Stimulated activated CD4-positive, alpha-beta T cell treated with anti-CD3 and anti-CD28 coated beads, Interleukin-15, amount 100 ng/mL, for 48 hours (primary cell): ENCODE data around the gene FAM81A.
"Not testable (repeated sequence)": the region's sequence is repeated elsewhere in the genome, so short reads cannot be mapped to it uniquely, and the experiment has no call there.

Source experiments
- DNase-seq, 2 donors: peaks; one replicate each; pipeline ENCODE4 v3.0.0-alpha.2; 2020; ENCODE audit warnings: low read depth in 2 of 2

Gene FAM81A

DNA sequence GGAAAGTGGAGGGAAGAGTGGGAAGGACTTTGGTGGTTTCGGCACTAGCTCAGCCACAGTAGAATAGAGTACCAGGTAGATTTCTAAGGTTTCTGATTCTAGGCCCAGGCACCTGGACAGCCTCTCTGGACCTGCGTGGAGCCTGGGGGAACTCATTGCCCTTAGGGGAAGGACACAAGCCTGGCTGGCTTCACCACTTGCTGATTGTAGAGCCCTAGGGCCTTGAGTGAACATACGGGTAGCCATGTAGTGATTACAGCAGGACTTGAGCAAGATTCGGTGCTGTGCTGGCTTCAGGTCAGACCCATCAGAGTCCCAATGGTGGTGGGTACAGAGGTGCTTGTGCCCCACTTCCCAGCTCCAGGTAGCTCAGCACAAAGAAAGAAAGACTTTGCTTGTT, 47.0 kb downstream of the FAM81A start:
- DNase-seq: no peak

DNA sequence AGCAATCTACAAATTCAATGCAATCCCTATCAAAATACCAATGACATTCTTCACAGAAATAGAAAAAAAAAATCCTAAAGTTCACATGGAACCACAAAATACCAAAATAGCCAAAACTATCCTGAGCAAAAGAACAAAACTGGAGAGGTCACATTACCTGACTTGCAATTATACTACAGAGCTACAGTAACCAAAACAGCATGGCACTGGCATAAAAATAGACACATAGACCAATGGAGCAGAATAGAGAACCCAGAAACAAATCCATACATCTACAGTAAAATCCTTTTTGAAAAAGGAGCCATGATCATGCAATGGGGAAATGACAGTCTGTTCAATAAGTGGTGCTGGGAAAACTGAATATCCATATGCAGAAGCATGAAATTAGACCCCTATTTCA, 51.5 kb downstream of the FAM81A start:
- DNase-seq: not testable (repeated sequence)

DNA sequence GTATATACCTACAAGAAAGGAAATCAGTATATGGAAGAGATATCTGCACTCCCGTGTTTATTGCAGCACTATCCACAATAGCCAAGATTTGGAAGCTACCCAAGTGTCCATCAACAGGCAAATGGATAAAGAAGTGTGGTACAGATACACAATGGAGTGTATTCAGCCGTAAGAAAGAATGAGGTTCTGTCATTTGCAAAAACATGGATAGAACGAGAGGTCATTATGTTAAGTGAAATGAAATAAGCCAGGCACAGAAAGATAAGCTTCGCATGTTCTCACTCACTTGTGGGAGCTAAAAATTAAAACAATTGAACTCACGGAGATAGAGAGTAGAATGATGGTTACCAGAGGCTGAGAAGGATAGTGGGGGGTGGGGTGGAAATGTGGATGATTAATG, 53.1 kb downstream of the FAM81A start:
- no peak for DNase-seq

DNA sequence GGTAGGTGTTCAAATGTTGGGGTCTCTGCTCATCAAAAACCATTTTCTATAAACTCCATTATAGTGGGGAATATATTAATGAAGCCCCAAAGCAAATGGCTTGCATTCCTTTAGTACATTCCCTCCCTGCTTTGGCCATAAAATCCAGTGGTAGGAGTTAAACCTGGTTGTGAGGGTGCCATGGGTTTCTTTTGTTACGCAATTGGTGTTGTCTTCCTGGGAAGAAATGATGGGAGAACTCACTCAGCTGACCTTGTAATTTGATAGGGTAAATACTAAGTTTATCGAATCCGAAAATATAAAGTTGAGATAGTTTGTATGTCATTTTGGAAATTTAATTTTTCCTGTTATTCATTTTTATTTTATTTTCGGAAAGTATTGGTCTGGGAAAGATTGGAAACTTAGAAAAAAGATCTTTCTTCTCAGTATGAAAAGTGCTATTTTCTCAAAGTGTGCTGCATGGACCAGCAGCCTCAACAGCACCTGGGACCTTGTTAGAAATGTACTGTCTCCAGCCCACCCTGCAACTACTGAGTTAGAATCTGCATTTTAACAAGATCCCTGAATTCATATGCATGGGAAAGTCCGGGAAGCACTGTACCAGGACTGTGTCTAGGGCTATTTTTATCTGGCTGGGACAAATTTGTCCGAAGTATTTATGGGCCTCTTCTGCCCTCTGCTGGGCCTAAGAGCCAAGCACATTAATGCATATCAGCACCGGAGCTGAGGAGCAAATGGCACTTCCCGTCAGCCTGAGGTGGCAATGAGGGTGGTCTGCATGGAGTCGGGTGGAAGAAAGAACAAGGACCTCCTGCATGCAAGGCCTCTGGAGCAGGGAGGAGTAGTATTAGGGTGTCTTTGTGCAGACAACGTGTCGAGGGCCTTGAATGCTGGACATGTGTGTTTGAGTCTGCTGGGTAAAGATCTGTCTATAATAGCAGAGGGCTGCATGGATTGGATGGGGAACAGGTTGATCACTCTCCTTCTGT, 54.7 kb downstream of the FAM81A start:
- peak; percentile 8 to 12 for DNase-seq

DNA sequence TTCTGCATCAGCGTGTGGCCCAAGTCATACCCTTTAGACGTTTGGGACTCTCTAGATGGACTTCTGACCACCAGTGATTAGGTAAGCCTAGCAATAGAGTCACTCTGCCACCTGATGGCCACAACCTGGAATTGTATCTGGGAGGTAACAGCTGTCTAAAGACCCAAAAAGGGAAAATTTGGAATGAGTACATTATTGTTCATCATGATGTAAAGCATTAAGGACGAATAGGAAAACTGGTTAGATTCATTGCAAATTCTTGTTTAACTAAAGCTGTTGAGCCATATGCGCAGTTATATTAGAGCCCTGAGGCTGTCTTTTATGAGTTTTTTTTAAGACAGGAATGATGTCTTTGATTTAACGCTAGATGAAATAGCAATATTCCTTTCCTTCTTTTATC, 63.6 kb downstream of the FAM81A start:
- DNase-seq: no peak

DNA sequence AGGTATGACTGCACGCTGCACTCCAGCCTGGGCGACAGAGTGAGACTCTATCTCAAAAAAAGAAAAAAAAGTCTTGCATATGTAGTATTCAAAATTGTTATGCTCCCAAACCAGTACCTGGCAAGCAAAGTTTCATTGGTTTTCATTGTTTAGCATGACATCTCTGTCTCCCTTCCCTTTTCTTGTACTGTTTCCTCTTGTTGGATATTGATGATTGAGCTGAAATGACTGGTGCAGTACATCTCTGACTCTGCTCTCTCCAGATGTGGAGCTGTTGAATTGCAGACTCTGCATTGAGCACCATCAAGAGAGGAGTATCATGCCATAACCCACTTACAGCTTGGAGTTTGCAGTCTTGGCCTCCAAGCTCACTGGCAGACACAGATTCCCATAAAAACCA, 77.2 kb downstream of the FAM81A start:
- DNase-seq: no peak

DNA sequence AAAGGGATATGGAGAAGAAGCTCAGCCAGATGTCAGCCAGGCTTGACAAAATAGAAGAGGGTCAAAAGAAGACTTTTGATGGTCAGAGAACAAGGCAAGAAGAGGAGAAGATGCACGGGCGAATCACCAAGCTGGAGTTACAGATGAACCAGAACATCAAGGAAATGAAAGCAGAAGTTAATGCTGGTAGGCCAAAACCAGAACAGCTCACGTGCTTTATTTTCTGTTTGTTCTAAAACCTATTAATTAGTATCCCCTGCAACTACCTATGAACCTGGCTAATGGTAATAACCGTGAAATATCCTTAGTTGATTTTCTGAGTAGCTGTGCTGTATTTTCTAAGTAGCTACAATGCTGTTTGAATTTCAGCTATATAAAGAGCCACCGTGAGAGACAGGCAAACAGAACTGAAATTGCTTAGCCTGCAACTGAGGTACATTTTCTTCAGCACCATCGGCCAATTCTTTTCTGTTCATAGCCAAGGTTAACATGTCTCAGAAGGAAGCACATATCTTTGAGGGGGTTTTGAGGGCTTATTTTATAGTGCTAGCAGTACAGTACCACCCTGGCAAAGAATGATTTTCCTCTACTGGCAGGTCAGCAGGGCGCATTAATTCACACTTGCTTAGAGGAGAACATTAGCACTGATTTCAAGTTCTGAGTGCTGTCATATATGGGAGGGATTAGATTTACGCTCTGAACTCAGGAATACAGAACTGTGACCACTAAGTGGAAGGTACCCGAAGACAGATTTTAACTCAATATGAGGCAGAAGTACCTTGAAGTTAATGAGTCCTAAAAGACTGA, 78.9 kb downstream of the FAM81A start:
- DNase-seq: no peak

DNA sequence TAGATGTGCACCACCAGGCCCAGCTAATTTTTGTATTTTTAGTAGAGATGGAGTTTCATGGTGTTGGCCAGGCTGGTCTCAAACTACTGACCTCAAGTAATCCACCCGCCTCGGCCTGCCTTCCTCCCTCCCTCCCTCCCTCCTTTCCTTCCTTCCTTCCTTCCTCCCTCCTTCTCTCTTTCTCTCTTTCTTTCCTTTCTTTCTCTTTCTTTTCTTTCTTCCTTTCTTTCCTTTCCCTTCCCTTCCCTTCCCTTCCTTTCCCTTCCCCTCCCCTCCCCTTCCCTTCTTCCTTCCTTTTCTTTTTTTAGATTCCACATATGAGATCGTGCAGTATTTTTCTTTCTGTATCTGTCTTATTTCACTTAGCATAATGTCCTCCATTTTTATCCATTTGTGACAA, 81.3 kb downstream of the FAM81A start:
- no peak for DNase-seq

DNA sequence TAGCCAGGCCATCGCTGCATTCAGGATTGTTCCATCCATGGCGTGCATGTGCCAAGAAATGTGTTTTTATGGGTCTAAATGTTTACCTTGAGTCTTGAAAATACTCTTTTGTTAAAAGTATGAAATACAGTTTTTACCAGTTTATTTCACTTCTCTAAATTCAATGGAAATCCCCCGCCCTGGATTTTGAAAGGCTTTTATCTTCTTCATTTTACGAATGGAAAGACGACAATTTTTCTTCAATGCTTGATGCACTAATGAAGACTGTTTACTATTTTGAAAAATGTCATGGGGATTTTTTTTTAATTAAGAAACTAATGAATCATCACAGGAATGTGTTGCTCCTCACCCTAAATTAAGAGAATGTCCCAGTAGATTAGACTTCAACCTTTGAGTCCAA, 83.5 kb downstream of the FAM81A start:
- DNase-seq: no peak

DNA sequence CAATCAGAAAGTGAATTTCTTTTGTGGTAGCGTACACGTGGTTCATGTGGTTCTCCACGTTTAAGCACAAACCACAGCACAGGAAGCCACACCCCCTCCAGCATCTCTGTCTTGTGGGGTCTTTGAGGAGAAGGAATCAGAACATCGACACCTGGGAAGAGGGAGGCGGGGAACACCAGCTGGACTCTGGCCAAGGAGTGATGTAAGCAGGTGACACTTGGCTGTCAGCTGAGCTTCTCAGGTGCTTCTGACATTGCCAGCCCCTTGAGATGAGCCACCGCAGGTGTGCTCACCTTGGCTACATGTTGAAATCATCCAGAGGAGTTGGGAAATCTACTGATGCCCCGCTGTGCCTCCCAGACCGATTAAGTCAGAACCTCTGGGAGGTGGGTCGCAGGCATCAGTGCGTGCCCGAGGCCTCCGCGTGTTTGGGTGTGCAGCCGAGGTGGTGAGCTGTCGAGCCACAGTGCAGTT, 85.0 kb downstream of the FAM81A start:
- no peak for DNase-seq

DNA sequence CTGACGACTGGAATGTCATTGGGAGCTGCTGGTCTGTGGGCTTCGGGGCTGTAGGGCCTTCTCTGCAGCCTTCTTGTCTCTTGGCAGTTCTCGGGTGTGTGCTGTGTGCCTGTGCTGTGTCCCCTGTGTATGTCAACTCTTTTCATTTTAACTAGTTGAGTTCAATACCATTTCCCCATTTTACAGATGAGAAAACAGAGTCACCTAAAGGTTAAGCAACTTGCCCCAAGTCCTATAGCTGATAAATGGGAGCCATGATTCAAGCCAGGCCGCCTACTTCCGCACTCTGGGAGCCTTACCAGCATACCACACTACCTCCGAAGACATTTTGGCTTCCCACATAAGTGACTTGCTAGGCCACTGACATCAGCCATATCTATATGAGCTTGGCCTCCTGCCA, 85.7 kb downstream of the FAM81A start:
- DNase-seq: no peak

DNA sequence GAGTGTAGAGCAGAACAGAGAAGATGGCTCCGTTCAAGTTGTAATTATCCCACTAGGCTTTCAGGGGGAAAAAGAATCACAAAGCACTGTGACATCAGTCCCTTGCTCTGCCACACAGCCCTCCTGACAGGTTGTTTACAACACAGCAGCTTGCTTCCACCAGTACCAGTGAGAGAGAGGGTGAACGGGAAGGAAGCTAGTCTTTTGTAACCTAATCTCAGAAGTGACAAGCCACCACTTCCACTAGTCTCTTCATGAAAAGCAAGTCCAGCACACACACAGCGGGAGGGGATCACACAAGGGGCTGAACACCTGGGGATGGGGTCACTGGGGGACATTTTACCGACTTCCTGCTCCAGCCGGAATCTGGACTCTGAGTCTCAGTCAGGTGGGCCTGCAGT, 86.3 kb downstream of the FAM81A start:
- DNase-seq: no peak

DNA sequence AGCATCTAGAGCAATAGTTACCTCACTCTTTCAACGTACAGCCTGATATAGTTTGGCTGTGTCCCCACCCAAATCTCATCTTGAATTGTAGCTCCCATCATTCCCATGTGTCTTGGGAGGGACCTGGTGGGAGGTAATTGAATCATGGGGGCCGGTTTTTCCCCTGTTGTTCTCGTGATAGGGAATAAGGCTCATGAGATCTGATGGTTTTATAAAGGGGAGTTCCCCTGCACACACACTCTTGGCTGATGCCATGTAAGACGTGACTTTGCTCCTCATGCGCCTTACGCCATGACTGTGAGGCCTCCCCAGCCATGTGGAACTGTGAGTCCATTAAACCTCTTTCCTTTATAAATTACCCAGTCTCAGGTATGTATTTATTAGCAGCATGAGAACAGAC, 88.5 kb downstream of the FAM81A start:
- not testable (repeated sequence) for DNase-seq

DNA sequence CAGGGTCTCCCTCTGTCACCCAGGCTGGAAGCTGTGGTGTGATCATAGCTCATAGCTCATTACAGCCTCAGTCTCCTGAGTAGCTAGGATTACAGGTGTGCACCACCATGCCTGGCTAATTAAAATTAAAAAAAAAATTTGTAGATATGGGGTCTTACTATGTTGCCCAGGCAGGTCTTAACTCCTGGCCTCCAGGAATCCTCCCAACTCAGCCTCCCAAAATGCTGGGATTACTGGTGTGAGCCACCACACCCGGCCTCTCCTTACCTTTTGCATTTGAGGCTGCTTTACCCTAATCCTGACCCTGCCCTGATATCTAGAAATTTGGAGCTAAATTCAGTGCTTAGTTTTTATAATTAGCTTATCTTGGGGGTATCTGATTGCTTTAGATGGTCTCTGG, 90.4 kb downstream of the FAM81A start:
- no peak for DNase-seq

DNA sequence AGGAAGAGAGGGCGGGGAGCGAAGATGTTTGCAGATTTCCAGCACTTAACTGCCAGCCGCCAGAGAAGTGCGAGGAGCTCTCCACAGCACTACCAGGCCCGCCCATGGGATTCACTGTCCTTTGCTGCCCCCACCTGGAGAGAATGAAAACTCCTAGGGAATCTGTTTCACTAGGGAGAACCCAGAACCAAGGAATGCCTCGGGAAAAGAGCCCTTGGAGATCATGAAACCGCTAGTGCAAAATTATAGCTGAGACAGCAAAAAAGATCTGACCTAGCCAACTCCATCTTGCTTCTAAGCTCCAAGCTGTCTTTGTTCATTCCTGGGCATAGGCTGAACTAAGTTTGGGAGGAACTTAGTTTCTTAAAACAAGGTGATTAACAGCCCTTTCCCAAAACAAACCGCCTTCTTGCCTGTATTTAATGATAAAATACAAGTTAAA, 91.0 kb downstream of the FAM81A start:
- peak; percentile 39 to 68 for DNase-seq

DNA sequence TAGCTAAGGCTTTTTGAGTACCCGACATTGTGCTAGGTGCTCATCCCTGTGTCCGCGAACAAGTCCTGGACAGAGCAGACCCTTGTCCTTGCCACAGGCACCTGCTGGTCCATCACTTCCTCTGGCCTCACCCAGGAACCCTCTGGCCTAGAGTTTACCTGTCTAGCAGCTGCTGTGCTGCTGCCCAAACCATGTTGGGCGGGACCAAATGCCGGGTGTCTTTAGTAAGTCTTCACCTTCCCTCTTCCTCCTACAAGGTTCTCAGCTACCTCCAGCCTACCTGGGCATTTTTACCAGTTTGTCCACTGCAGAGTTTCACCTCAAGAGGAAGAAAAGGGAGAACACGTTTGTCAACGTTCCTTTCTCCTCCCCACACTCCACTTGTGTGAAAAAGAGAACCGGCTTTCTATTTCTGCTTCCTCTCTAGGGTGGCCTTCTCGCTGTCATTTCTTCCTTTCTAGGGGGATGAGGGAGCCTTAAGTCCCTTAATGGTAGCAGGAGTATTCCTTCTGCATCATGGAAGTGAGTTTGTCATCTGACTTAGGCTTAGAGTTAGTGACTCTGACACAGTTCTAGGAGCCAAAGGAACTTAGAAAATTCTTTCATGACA, 93.2 kb downstream of the FAM81A start:
- no peak for DNase-seq

DNA sequence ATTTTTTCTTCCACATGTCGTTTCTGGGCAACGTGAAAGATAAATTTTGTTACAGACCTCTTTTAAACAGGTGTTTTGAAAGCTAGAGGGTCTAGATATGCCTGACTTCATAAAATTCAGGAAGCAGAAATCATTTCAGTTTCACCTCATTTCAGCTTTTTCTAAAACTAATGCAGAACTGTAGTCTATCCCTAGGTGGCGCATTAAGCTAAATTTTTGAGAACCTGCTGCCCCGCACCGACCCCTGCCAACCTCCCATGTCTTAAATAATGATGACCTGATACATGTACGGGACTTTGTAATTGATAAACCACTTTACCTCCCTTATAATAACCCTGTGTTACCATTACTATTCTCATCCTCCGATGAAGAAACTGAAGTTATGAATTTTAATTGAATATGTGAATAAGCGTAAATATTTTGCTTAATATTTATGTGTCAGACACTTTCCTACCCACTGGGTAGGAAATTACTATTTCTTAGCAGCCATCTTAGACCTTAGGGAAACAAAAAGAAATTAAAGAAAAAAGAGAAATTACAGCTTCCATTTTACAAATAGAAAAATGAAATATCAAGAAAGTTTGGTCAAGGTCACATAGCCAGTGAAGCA, 94.9 kb downstream of the FAM81A start:
- DNase-seq: no peak

DNA sequence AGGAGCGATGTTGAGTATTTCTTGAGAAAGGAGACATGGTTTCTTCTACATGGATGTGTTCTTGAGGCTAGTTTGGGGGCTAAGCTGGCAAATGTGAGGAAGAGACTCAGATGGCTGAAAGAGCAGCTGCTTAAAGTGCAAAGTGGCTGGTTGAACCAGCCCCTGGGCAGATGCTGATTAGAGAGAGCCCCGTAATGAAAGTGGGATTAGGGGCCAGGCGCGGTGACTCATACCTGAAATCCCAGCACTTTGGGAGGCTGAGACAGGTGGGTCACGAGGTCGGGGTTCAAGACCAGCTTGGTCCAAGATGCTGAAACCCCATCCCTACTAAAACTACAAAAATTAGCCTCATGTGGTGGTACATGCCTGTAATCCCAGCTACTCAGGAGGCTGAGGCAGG, 98.6 kb downstream of the FAM81A start:
- no peak for DNase-seq

DNA sequence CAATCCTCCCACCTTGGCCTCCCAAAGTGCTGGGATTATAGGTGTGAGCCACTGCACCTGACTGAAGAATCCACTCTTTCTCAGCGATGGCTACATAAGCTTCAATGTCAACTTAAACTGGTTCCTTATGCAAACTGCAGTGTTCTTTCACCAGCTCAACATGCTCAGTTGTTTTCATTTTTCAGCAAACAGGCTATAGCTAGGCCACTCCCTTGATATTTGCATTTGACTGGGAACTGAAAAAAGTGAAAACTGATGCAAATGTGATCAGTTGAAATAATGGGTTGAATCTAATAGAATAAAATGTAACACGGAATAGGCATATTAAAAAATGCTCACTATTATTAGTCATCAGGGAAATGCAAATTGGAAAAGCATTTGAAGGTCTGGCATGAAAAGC, 99.4 kb downstream of the FAM81A start:
- no peak for DNase-seq

DNA sequence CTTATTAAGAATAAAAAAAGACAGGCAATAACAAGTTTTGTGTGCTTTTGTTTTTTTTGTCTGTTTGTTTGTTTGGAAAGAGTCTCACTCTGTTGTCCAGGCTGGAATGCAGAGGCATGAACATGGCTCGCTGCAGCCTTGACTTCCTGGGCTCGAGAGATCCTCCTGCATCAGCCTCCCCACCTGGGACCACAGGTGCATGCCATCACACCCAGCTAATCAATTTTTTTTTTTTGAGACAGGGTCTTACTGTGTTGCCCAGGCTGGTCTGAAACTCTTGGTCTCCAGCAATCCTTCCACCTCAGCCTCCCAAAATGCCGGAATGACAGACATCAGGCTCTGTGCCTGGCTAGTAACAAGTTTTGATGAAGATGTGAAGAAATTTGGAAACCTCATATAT, 100.5 kb downstream of the FAM81A start:
- no peak for DNase-seq

DNA sequence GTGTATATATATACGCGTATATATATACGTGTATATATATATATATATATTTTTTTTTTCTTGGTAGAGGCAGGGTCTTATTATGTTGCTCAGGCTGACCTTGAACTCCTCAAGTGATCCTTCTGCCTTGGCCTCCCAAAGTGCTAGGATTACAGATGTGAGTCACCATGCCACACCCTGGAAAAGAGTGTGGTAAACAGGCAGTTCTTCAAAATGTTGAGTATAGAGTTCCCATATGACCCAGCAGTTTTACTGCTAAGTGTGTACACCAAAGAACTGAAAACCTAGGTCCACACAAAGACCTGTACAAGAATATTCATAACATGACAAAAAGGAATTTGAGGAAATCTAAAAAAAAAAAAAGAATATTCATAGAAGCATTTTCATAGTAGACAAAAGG, 101.8 kb downstream of the FAM81A start:
- DNase-seq: no peak

DNA sequence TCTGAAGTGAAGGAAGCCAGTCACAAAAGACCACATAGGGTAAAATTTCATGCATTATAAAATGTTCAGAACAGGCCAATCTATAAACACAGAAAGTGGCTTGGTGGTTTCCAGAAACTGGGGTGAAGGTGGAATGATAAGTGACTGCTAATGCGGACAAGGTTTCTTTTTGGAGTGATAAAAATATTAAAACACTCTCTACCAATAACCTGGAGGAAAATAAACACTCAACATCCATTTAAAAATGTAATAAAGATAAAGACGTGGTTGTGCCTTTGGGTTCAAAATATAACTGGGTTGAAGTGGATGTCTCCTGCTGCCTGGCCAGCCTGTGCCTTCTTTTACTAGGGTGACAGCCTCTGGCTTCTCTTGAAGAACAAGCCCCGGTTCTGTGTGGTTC, 102.7 kb downstream of the FAM81A start:
- no peak for DNase-seq
